Trophoblast cell (in vitro differentiated cells and primary cell): ENCODE measurements around the gene APLN.

Source experiments
- DNase-seq, 2 donors: peaks; one replicate each; pipeline ENCODE4 v3.0.0-alpha.2; 2016
- H2AFZ ChIP-seq: 2 replicates; pipeline ENCODE4 v1.6.1; 2013; ENCODE audit warnings: low read length, moderate library complexity, mild to moderate bottlenecking; ENCODE audit not compliant: insufficient read depth, poor library complexity
- H2AK5ac ChIP-seq: 2 replicates; pipeline ENCODE4 v1.6.1; 2013; ENCODE audit warnings: mild to moderate bottlenecking, low read length
- H2BK120ac ChIP-seq: 2 replicates; pipeline ENCODE4 v1.6.1; 2013; ENCODE audit warnings: low read length, mild to moderate bottlenecking, moderate library complexity; ENCODE audit not compliant: insufficient read depth, poor library complexity
- H2BK12ac ChIP-seq: 2 replicates; pipeline ENCODE4 v1.6.1; 2013; ENCODE audit warnings: mild to moderate bottlenecking, low read length, moderate library complexity
- H2BK5ac ChIP-seq: 2 replicates; pipeline ENCODE4 v1.6.1; 2013; ENCODE audit warnings: low read length, low read depth, moderate library complexity, mild to moderate bottlenecking; ENCODE audit not compliant: poor library complexity
- H3K14ac ChIP-seq: 2 replicates; pipeline ENCODE4 v1.6.1; 2013; ENCODE audit warnings: mild to moderate bottlenecking, low read length
- H3K18ac ChIP-seq: 2 replicates; pipeline ENCODE4 v1.6.1; 2013; ENCODE audit warnings: mild to moderate bottlenecking, low read length
- H3K23ac ChIP-seq: 2 replicates; pipeline ENCODE4 v1.6.1; 2013; ENCODE audit warnings: low read length
- H3K27ac ChIP-seq: 2 replicates; pipeline ENCODE4 v1.5.1; 2013; ENCODE audit warnings: low read depth, mild to moderate bottlenecking, inconsistent platforms, low read length, moderate library complexity
- H3K27me3 ChIP-seq: 2 replicates; pipeline ENCODE4 v1.6.1; 2013; ENCODE audit warnings: inconsistent platforms, mild to moderate bottlenecking, low read length, moderate library complexity; ENCODE audit not compliant: insufficient read depth
- H3K36me3 ChIP-seq, 2 experiments: 1 replicate in 1 of 2; 2 replicates in 1 of 2; pipeline ENCODE4 v1.6.1; 2013; ENCODE audit warnings: low read length in 2 of 2, mild to moderate bottlenecking in 2 of 2, moderate library complexity in 1 of 2; ENCODE audit not compliant: insufficient read depth in 2 of 2, control insufficient read depth in 1 of 2
- H3K4ac ChIP-seq: 2 replicates; pipeline ENCODE4 v1.6.1; 2013; ENCODE audit warnings: low read depth, mild to moderate bottlenecking, low read length, moderate library complexity
- H3K4me1 ChIP-seq, 2 experiments: 1 replicate in 1 of 2; 2 replicates in 1 of 2; pipeline ENCODE4 v1.6.1; 2013; ENCODE audit warnings: low read length in 2 of 2, mild to moderate bottlenecking in 2 of 2, moderate library complexity in 1 of 2; ENCODE audit not compliant: insufficient read depth in 2 of 2, control insufficient read depth in 1 of 2
- H3K4me2 ChIP-seq: 2 replicates; pipeline ENCODE4 v1.6.1; 2013; ENCODE audit warnings: inconsistent platforms, mild to moderate bottlenecking, low read length, moderate library complexity
- H3K4me3 ChIP-seq: 2 replicates; pipeline ENCODE4 v1.5.1; 2013; ENCODE audit warnings: mild to moderate bottlenecking, low read depth, low read length, inconsistent platforms
- H3K79me1 ChIP-seq: one replicate; pipeline ENCODE4 v1.6.1; 2013; ENCODE audit warnings: low read length
- H3K79me2 ChIP-seq: 2 replicates; pipeline ENCODE4 v1.6.1; 2013; ENCODE audit warnings: low read length, mild to moderate bottlenecking; ENCODE audit not compliant: control insufficient read depth, insufficient read depth, poor library complexity
- H3K9ac ChIP-seq: 2 replicates; pipeline ENCODE4 v1.6.1; 2013; ENCODE audit warnings: mild to moderate bottlenecking, low read length
- H3K9me3 ChIP-seq: 2 replicates; pipeline ENCODE4 v1.6.1; 2013; ENCODE audit warnings: low read depth, mild to moderate bottlenecking, control low read depth, inconsistent platforms, low read length; ENCODE audit not compliant: insufficient read depth
- H4K12ac ChIP-seq: 2 replicates; pipeline ENCODE4 v1.6.1; 2013; ENCODE audit warnings: low read depth, mild to moderate bottlenecking, low read length, moderate library complexity
- H4K8ac ChIP-seq: 2 replicates; pipeline ENCODE4 v1.6.1; 2013; ENCODE audit warnings: low read depth, mild to moderate bottlenecking, low read length, moderate library complexity
- H4K91ac ChIP-seq: one replicate; pipeline ENCODE4 v1.6.1; 2013; ENCODE audit warnings: low read depth, mild to moderate bottlenecking, low read length, moderate library complexity
- WGBS: extraction: QIAGEN DNeasy Blood & Tissue Kit; methylation state at CpG from one replicate; pipeline ENCODE4 v1.1.7; 2013; ENCODE audit warnings: missing lambda C conversion rate; ENCODE audit not compliant: insufficient read length, insufficient coverage; ENCODE audit errors: extremely low coverage; 5-methylcytosine and 5-hydroxymethylcytosine counted together

APLN gene

DNA sequence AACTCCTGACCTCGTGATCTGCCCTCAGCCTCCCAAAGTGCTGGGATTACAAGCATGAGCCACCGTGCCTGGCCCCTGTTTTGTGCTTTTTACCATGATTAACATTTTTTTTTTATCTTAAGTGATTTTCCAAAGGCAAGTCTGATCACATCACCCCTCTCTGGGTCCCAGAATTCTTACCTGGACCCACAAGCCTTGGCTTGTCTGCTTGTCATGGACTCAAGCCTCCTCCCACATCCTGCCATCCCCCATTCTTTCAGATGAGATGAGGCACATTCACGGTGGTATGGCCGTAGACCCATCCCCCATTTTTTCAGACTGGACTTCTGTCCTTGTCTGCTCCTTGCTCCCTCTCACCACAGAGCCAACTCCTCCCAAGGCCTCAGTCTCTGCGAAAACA is 55.3 kb downstream of the APLN start:
- no peak overlapping the region for H4K8ac ChIP-seq
- H3K18ac ChIP-seq: no peak overlapping the region
- H3K23ac ChIP-seq: no peak overlapping the region

DNA sequence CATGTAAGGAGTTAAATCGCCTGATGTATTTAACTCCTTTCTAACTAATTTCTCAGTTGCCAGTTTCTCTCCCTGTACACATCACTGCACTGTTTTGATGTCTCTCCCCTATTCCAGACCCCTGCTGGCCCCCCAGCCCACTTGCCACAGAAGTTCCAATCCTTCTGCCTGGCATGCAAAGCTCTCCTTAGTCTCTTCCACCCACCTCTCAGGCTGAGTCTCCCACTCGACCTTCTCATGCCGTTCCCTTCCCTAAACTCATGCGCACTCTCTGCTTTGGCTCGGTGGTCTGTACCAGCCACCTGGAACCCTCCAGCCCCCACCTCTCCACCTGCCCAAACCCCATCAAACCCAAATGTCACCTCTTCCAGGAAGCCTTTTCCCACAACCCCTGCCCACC is 56.9 kb downstream of the APLN start:
- Histone ChIP-seq H3K36me3 (peaks cover 5 to 11% of the 10 kb centered on the region in 2 experiments), H3K14ac (no peak overlapping the region), H3K23ac (no peak overlapping the region), H3K79me1 (no peaks in the 10 kb centered on the region), H4K12ac (no peak overlapping the region), H3K9ac (no peak overlapping the region), H4K8ac (no peak overlapping the region), H3K79me2 (no peaks in the 10 kb centered on the region), H4K91ac (no peak overlapping the region), H2AK5ac (no peak overlapping the region), H3K27me3 (no peaks in the 10 kb centered on the region), H3K4me3 (no peak overlapping the region), H3K18ac (no peak overlapping the region), H3K4ac (no peak overlapping the region), H2BK12ac (no peak overlapping the region), H3K27ac (no peak overlapping the region), H3K4me2 (no peak overlapping the region), H2BK5ac (no peak overlapping the region), H2AFZ (no peak overlapping the region), H3K4me1 (no peaks in the 10 kb centered on the region), H3K9me3 (no peaks in the 10 kb centered on the region), H2BK120ac (no peak overlapping the region)
- no peak for DNase-seq
- WGBS: no CpG with 5 or more reads among the region's 5 CpGs

More for the DNA sequence above, 55.3 kb downstream of the APLN start:
- H2AFZ ChIP-seq: no peak overlapping the region
- no peak overlapping the region for H4K12ac ChIP-seq
- no peak overlapping the region for H2BK5ac ChIP-seq
- no peak overlapping the region for H3K9ac ChIP-seq
- H3K14ac ChIP-seq: no peak overlapping the region
- H2BK120ac ChIP-seq: no peak overlapping the region
- peaks cover 5% of the 10 kb centered on the region in 2 experiments for H3K36me3 ChIP-seq
- H3K4ac ChIP-seq: no peak overlapping the region
- no peak for DNase-seq
- H3K79me1 ChIP-seq: no peaks in the 10 kb centered on the region
- H3K4me1 ChIP-seq: peaks cover 2 to 4% of the 10 kb centered on the region in 2 experiments
- no peak overlapping the region for H3K4me2 ChIP-seq
- no peak overlapping the region for H2BK12ac ChIP-seq
- no CpG with 5 or more reads among the region's 5 CpGs for WGBS
- H3K79me2 ChIP-seq: no peaks in the 10 kb centered on the region
- H3K27me3 ChIP-seq: no peaks in the 10 kb centered on the region
- H3K27ac ChIP-seq: no peak overlapping the region
- H2AK5ac ChIP-seq: no peak overlapping the region
- no peaks in the 10 kb centered on the region for H3K9me3 ChIP-seq
- no peak overlapping the region for H3K4me3 ChIP-seq
- no peak overlapping the region for H4K91ac ChIP-seq

DNA sequence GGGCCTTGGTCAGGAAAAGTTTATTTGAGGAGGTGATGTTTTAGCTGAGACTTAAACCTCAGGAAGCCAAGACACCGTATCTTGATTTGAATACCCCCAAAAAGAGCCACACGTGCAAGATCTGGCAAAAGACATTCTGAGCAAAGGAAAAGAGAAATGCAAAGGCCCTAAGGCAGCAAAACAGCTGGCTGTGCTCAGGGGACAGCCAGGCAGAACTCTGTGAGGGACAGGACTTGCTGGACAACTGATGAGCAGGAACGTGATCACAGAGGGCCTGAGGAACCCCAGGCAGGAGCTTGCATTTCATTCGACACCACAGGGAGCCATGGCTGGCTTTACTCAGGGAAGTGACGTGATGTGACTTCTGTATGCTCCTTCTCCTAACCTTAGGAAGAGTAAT is 58.7 kb downstream of the APLN start:
- H2AFZ ChIP-seq: no peak overlapping the region
- H2BK120ac ChIP-seq: no peak overlapping the region
- no peak overlapping the region for H4K8ac ChIP-seq
- no peak overlapping the region for H3K27ac ChIP-seq
- peaks cover 10 to 11% of the 10 kb centered on the region in 2 experiments for H3K36me3 ChIP-seq
- H3K9me3 ChIP-seq: no peaks in the 10 kb centered on the region
- no peak overlapping the region for H3K4ac ChIP-seq
- no peak overlapping the region for H3K4me2 ChIP-seq
- no peak overlapping the region for H3K23ac ChIP-seq
- H2AK5ac ChIP-seq: no peak overlapping the region
- H3K4me3 ChIP-seq: no peak overlapping the region
- WGBS: no CpG with 5 or more reads among the region's 5 CpGs
- H2BK12ac ChIP-seq: no peak overlapping the region
- no peak overlapping the region for H4K91ac ChIP-seq
- no peak for DNase-seq
- no peak overlapping the region for H4K12ac ChIP-seq
- no peaks in the 10 kb centered on the region for H3K27me3 ChIP-seq
- H3K79me1 ChIP-seq: no peaks in the 10 kb centered on the region
- no peak overlapping the region for H2BK5ac ChIP-seq
- no peak overlapping the region for H3K9ac ChIP-seq
- no peak overlapping the region for H3K14ac ChIP-seq
- no peaks in the 10 kb centered on the region for H3K4me1 ChIP-seq
- H3K79me2 ChIP-seq: no peaks in the 10 kb centered on the region
- H3K18ac ChIP-seq: no peak overlapping the region
